HuH-7.5 (cell line): ENCODE results near the gene ZHX3.
"Not testable (repeated sequence)": the region's sequence is repeated elsewhere in the genome, so short reads cannot be mapped to it uniquely, and the experiment has no call there.

Experiments
- DNase-seq: peaks from one replicate; pipeline ENCODE4 v3.0.0; 2011; ENCODE audit warnings: low spot score

Gene ZHX3

DNA sequence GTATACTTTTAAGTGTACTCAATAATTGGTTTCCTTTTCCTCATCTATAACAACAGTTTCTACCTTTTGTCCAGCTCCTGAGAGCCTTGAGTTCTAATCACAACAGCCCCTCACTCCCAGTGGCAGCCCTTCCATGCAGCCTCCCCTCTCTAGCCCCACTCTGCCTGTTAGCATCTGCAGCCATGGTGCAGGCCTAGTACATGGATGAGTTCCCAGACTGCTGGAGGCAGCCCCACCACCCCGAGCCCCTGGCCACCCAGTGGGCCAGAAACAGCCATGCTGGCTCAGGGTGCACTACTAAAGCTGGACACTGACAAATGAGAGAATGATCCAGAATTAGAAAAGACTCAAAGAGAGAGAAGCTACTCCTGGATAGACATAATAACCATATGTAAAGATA lies 13.4 kb upstream of the ZHX3 start:
- DNase-seq: no peak

- no peak for DNase-seq
These were observed 12.8 kb upstream of the ZHX3 start for GRCh38 chr20:41330343-41330720.

GRCh38 chr20:41329435-41330342 lies 12.2 kb upstream of the ZHX3 start:
- DNase-seq: no peak

DNA sequence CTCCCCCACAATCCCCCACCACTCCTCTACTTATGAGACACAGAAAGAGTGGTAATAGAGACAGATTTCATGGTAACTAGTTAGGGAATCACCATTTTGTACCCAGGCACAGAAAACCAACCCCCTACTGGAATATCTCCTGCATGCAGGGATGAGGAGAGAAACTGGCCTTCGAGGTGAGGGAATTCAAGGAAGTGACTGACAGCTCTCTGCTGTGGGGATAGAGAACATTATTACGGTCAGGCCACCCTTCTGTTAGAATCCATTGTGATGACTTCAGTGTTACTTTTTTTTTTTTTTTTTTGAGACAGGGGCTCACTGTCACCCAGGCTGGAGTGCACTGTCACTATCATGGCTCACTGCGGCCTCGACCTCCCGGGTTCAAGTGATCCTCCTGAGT lies 9.6 kb upstream of the ZHX3 start:
- no peak for DNase-seq

DNA sequence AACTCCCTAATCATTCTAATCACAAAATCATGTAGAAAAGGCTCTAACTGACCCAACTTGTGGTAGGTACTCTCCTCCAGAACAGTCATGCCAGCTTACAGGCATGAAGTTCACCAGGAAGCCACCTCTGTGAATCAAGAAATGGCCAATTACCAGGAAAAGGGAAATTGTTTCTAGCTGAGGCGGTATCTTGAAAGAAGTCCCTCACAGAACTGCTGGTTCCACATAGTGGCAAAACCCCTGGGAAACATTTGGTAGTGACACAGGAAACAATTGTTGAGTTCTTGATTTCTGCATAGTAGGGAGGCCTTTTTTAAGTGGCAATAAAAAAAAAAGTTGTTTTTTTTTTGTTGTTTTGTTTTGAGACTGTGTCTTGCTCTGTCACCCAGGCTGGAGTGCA lies 3.4 kb upstream of the ZHX3 start:
- DNase-seq: no peak

- no peak for DNase-seq
These were observed 2.9 kb upstream of the ZHX3 start for GRCh38 chr20:41320441-41320840.

DNA sequence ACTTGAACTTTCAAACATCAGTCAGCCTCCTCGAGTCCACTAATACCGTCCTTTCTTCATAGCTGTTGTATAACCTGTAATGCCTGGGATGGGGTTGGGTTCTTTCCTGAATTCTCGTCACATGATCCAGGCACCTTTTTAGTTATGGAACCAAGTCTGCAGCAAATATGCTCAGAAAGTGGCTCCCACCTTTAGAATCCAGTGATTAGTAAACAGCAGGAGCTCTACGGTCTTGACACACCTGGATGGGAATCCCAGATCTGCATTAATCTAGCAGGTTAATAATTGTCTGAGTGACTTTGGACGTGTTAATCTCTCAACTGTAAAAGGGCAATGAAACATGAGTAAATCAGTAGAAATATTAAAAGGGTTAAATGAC lies 729 bp upstream of the ZHX3 start:
- DNase-seq: no peak

DNA sequence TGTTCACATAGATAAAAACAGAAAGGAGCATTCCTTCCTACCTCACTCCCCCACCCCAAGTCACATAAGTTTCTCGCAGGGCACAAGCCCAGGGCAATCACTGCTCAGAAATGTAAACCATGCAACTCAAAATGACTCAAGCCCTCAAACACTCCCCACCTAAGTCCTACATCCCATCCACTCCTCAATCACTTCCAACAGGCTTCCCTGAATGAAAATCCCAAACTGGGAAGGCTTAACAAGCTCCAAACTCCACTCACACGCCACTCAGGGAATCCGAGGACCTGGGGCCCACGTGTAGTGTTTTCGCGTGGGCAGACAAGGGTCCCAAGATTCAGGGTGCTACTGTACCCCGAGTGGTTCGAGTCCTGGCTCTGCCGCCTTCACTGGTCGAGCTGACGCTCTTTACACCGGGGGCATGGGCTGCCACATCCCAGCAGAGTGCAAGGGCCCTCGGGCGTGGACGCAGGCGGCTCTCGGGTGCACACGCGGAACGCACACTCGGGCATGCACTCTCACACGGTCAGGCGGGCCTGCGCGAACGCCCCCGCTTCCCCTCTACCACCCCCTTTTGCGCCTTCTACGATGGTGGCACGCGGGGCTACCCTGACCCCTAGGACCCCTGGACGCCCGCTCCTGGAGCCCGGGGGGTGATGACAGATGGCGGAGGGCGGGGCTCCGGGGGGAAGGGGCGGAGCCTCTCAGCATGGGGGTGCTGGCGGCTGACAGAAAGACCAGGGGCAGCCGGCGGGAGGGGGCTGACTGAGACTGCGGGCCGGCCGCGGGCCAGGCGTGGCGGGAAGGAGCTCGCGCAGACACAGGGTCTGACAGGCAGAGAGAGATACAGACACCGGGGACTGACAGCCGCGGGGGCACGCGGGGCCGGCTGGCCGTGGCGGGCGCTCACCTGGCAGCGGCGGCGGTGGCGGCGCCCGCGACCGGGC lies 657 bp downstream of the ZHX3 start:
- peak; percentile 94 for DNase-seq

- DNase-seq: no peak
These were observed 1.5 kb downstream of the ZHX3 start for GRCh38 chr20:41316051-41316450.

DNA sequence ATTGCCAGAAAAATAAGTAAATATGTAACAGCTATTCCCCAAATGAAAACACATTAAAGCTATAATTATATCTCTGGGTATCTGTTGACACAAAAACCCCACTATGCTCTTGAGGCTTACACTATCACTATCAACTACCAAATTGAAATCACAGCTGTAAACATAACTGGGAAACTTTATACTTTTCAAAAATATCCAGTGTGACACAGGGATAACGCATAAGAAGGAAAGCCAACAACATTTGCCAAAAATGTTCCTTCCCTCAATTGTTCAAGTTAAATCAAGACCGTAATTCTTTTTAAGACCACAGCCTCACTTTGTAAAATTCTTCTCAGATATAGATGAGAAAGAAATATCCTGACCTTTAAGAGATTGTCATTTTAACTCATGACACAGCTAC lies 3.1 kb downstream of the ZHX3 start:
- DNase-seq: no peak

DNA sequence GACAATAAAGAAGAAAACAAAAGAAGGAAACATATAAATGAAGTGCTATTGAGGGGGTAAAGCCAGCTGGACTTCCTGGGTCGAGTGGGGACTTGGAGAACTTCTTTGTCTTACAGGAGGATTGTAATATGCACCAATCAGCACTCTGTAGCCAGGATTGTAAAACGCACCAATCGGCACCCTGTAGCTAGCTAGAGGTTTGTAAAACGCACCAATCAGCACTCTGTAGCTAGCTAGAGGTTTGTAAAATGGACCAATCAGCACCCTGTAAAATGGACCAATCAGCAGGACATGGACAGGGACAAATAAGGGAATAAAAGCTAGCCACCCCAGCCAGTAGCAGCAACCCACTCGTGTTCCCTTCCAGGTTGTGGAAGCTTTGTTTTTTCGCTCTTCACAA lies 5.5 kb downstream of the ZHX3 start:
- not testable (repeated sequence) for DNase-seq

GRCh38 chr20:41309817-41310216 lies 7.7 kb downstream of the ZHX3 start:
- no peak for DNase-seq

DNA sequence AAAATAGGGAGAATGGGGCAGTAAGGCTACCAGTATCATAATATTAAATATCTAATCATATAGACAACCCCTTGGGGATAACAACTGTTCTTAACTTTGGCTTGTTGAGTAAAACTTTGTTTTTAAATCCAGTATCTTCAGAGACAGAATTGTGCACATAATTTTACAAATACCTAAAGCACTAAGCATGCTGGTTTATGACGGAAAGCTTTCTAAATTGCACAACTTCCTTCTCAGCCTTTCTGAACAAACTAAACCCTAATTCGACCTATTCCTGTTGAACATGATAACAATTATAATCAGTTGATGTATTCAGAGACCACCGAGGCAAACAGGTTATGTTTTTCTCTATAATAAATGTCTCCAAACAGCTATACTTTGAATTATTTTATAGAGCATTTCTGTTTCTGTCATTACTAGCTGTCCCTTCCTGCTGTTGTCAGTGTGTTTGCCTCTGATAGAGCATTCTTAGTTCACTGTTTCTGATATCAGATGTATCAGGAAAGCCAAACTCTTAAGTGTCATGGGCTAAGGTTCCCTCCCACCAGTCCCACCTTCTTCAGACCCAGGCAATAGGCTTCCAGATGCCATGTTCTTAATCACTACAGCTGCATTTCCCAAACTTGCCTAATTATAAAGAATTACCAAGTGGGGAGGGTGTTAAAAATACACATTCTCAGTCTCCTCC lies 8.7 kb downstream of the ZHX3 start:
- DNase-seq: no peak

- DNase-seq: no peak
These were observed 9.2 kb downstream of the ZHX3 start for GRCh38 chr20:41308290-41308711.

- no peak for DNase-seq
These were observed 10.5 kb downstream of the ZHX3 start for GRCh38 chr20:41307021-41307420.

DNA sequence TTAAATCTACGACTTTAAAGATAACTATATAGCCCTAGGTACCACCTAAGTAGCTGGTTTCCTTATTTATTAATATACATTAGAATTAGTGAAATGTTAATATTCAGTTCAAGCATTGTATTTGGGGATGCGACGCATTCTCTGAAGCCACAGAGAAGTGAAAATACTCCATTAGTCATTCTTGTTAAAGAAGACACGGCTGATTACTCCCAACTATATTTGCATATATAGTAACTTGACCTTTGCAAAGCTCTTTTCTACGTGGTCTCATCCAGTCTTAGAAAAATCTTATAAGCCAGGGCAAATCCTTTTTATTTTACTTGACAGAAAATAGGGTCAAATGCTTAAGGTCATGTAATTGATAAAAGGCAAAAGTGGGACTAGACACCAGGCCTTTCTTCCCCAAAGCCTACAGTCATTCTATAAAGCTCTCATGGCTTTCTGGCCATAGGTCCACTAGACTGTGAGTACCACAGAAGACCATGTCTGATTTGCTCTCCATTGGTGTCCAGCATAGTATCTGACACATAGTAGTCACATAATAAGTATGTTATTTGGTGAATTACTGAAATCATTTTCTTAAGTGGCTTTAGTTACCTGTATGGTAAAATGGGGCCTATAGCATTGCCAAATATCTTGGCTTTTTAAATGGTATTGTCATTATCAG lies 11.3 kb downstream of the ZHX3 start:
- no peak for DNase-seq

DNA sequence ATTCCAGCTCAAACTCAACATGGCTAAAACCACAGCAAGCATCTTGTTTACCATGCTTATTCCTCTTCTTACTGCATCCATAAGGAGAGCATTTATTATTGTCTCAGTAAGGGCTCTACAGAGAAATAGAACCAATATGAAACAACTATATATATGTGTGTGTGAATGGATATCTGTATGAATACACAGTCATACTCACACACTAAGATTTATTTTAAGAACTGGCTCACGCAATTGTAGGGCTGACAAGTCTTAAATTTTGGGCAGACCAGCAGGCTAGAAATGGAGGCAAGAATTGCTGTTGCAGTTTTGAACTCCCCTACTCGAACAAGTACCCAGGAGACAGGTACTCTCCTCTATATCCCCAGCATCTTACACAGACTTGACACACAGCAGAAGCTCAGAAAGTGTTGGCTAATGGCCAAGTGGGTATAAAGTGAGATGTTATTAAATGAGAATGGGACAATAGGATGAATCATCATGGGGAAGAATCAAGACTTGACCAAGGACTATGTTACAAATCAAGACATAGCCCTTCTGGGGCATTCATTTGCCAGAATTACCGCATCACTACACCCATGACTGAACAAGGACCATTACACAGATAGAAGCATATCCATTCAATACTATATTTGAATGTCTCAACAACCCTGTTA lies 13.0 kb downstream of the ZHX3 start:
- no peak for DNase-seq

- DNase-seq: no peak
These were observed 13.5 kb downstream of the ZHX3 start for GRCh38 chr20:41304002-41304401.

DNA sequence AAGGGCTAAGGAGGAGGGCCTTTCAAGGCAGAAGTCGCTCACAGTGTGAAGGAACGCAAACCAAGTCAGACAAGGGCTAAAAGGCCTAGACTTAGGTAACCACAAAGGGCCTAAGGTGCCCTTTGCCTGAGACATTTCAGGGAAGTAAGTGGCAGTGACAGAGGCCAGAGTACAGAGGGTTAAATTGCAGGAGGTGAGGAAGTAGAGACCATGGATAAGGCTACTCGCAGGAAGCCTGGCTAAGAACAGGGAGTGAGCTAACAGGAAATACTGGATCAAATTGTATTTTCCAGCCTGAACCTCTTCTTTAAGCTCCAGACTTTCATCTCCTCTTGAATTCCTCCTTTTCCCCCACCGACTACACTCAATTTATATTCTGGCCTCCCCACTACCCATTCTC lies 16.6 kb downstream of the ZHX3 start:
- no peak for DNase-seq

- no peak for DNase-seq
These were observed 17.1 kb downstream of the ZHX3 start for GRCh38 chr20:41300383-41300782.

DNA sequence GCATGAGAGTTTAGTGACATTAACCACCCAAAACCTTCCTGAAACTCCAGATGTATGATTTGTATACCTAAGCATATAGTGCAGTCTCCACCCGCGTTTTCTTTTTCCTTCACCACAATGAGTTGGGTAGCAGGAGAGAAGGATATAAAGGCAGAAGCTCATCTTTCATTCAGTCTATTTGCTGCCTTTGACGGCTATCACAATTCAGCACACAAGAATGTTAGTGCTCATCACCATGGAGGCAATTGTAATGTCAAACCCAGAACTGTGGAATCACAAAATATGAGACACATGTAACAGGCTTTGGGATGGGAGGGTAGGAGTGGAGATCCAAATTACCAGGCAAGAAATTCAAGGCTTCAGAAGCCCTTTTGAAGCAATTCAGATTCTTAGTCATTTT lies 17.6 kb downstream of the ZHX3 start:
- DNase-seq: no peak
